Fibroblast of mammary gland (primary cell): ENCODE data around the gene CADM4.
"Not testable (repeated sequence)": the region's sequence is repeated elsewhere in the genome, so short reads cannot be mapped to it uniquely, and the experiment has no call there.

Experiments
- DNase-seq: peaks from one replicate; pipeline ENCODE4 v3.0.0-alpha.2; 2010; ENCODE audit warnings: low read depth
- H3K4me3 ChIP-seq: 2 replicates; pipeline ENCODE4 v1.5.1; 2011; ENCODE audit warnings: low read depth, mild to moderate bottlenecking, low read length, moderate library complexity; ENCODE audit not compliant: control insufficient read depth
- CTCF ChIP-seq: conservative IDR thresholded peaks from 2 replicates; pipeline ENCODE4 v1.5.1; 2011; ENCODE audit warnings: low read depth, low read length, inconsistent platforms; ENCODE audit not compliant: control insufficient read depth, insufficient read depth

Gene CADM4

GRCh38 chr19:43594710-43595604 lies 44.7 kb downstream of the CADM4 start:
- H3K4me3 ChIP-seq = peak overlapping the region; percentile 84
- DNase-seq = peak; percentile 65
- peak; percentile 71 for TF ChIP-seq CTCF

GRCh38 chr19:43594081-43594697 lies 45.5 kb downstream of the CADM4 start:
- DNase-seq = no peak
- no peak for TF ChIP-seq CTCF
- peak overlapping the region; percentile 84 for H3K4me3 ChIP-seq

GRCh38 chr19:43592800-43593350 lies 46.8 kb downstream of the CADM4 start:
- H3K4me3 ChIP-seq = no peak overlapping the region
- no peak for TF ChIP-seq CTCF
- no peak for DNase-seq

GRCh38 chr19:43591904-43592772 lies 47.5 kb downstream of the CADM4 start:
- H3K4me3 ChIP-seq = no peak overlapping the region
- no peak for DNase-seq
- TF ChIP-seq CTCF = no peak

GRCh38 chr19:43589678-43590077 lies 50.0 kb downstream of the CADM4 start:
- TF ChIP-seq CTCF = no peak
- H3K4me3 ChIP-seq = no peak overlapping the region
- DNase-seq = no peak

- no peak for TF ChIP-seq CTCF
- DNase-seq = no peak
- no peak overlapping the region for H3K4me3 ChIP-seq
Measured at GRCh38 chr19:43589277-43589676, 50.4 kb downstream of the CADM4 start.

- not testable (repeated sequence) for DNase-seq, H3K4me3 ChIP-seq
Measured at GRCh38 chr19:43587029-43587428, 52.6 kb downstream of the CADM4 start.
